AG09309 (cell line): Measurements from ENCODE around the gene TASL.

Source experiments
- DNase-seq: peaks from one replicate; pipeline ENCODE4 v3.0.0-alpha.2; 2010; ENCODE audit warnings: low read depth
- H3K4me3 ChIP-seq: 2 replicates; pipeline ENCODE4 v1.5.1; 2011; ENCODE audit warnings: mild to moderate bottlenecking, low read depth, low read length, moderate library complexity; ENCODE audit not compliant: control insufficient read depth
- CTCF ChIP-seq: IDR thresholded peaks from 2 replicates; pipeline ENCODE4 v1.5.1; 2011; ENCODE audit warnings: mild to moderate bottlenecking, low read depth, low read length, inconsistent platforms; ENCODE audit not compliant: insufficient read depth, control insufficient read depth; ENCODE audit errors: missing control alignments

Gene TASL

GRCh38 chrX:30577362-30577991 is at the start of gene TASL:
TASL (minus strand) TSS chrX:30577766; CDS start chrX:30560355, 17,411 bp downstream.
- H3K4me3 ChIP-seq, result no peak within 1 kb of the TSS
- DNase-seq, result no peak
- TF ChIP-seq CTCF, result no peak

GRCh38 chrX:30626402-30626801 is 48.8 kb upstream of the TASL start:
- DNase-seq, result no peak
- no peak overlapping the region for H3K4me3 ChIP-seq
- TF ChIP-seq CTCF, result no peak

- no peak for TF ChIP-seq CTCF
- no peak for DNase-seq
- H3K4me3 ChIP-seq, result no peak overlapping the region
Measured at GRCh38 chrX:30622361-30622760, 44.8 kb upstream of the TASL start.

- DNase-seq, result peak; percentile 74
- no peak for TF ChIP-seq CTCF
- no peak overlapping the region for H3K4me3 ChIP-seq
Measured at GRCh38 chrX:30620980-30621618, 43.5 kb upstream of the TASL start.

- DNase-seq, result no peak
- no peak for TF ChIP-seq CTCF
- no peak overlapping the region for H3K4me3 ChIP-seq
Measured at GRCh38 chrX:30620125-30620524, 42.6 kb upstream of the TASL start.

GRCh38 chrX:30618160-30618765 is 40.7 kb upstream of the TASL start:
- no peak overlapping the region for H3K4me3 ChIP-seq
- TF ChIP-seq CTCF, result no peak
- no peak for DNase-seq
